Choroid plexus epithelial cell (primary cell): ENCODE results near the gene ZPBP.

Experiments
- DNase-seq: peaks from one replicate; pipeline ENCODE4 v3.0.0-alpha.2; 2010; ENCODE audit warnings: low read depth
- H3K4me3 ChIP-seq: 2 replicates; pipeline ENCODE4 v1.5.1; 2011; ENCODE audit warnings: low read depth, mild to moderate bottlenecking, control low read depth, low read length, moderate library complexity
- TF ChIP-seq, protein P1 (sequence below): conservative IDR thresholded peaks from 2 replicates; pipeline ENCODE4 v1.5.1; 2011; ENCODE audit warnings: low read depth, mild to moderate bottlenecking, control low read depth, inconsistent platforms, low read length, moderate library complexity

Gene ZPBP

GRCh38 chr7:50125766-50126165 is 32.7 kb upstream of the ZPBP start:
- TF ChIP-seq, protein P1, sequence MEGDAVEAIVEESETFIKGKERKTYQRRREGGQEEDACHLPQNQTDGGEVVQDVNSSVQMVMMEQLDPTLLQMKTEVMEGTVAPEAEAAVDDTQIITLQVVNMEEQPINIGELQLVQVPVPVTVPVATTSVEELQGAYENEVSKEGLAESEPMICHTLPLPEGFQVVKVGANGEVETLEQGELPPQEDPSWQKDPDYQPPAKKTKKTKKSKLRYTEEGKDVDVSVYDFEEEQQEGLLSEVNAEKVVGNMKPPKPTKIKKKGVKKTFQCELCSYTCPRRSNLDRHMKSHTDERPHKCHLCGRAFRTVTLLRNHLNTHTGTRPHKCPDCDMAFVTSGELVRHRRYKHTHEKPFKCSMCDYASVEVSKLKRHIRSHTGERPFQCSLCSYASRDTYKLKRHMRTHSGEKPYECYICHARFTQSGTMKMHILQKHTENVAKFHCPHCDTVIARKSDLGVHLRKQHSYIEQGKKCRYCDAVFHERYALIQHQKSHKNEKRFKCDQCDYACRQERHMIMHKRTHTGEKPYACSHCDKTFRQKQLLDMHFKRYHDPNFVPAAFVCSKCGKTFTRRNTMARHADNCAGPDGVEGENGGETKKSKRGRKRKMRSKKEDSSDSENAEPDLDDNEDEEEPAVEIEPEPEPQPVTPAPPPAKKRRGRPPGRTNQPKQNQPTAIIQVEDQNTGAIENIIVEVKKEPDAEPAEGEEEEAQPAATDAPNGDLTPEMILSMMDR = no peak
- DNase-seq = no peak
- H3K4me3 ChIP-seq = no peak overlapping the region

GRCh38 chr7:50121286-50121685 is 28.2 kb upstream of the ZPBP start:
- TF ChIP-seq, protein P1 = no peak
- H3K4me3 ChIP-seq = no peak overlapping the region
- no peak for DNase-seq

GRCh38 chr7:50119815-50120637 is 27.0 kb upstream of the ZPBP start:
- H3K4me3 ChIP-seq = no peak overlapping the region
- no peak for DNase-seq
- TF ChIP-seq, protein P1 = no peak

GRCh38 chr7:50112250-50112649 is 19.2 kb upstream of the ZPBP start:
- no peak for DNase-seq
- no peak overlapping the region for H3K4me3 ChIP-seq
- TF ChIP-seq, protein P1 = no peak

DNA sequence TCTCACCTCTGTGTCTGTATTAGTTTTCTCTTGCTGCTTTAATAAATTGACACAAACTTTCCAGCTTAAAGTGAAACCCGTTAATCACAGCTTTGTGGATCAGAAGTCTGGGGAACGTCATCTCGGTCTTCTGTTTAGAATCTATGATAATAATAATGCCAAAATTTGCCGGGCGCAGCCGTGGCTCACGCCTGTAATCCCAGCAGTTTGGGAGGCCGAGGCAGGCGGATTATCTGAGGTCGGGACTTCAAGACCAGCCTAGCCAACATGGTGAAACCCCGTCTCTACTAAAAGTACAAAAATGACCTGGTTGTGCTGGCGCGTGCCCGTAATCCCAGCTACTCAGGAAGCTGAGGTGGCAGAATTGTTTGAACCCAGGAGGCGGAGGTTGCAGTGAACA is 8.8 kb upstream of the ZPBP start:
- TF ChIP-seq, protein P1 = no peak
- H3K4me3 ChIP-seq = no peak overlapping the region
- no peak for DNase-seq

- H3K4me3 ChIP-seq = no peak overlapping the region
- TF ChIP-seq, protein P1 = no peak
- DNase-seq = no peak
Measured at GRCh38 chr7:50095634-50096033, 2.6 kb upstream of the ZPBP start.

GRCh38 chr7:50088463-50089129 is 4.5 kb downstream of the ZPBP start:
- DNase-seq = no peak
- TF ChIP-seq, protein P1 = no peak
- H3K4me3 ChIP-seq = no peak overlapping the region
